GM20431 (cell line): ENCODE data around the gene LRIG2.

Experiments used
- in situ Hi-C: fragments of 300-500 bp; cut with MseI, MboI; formaldehyde crosslinking; loops from one replicate; pipeline ENCODE4 v1.15.0; 2020; ENCODE audit warnings: low sequenced_read_pairs; ENCODE audit not compliant: unreplicated experiment

The LRIG2 gene

GRCh38 chr1:113109908-113110554 is 37.0 kb downstream of the LRIG2 start:
- in situ Hi-C loops: no loop called here

DNA sequence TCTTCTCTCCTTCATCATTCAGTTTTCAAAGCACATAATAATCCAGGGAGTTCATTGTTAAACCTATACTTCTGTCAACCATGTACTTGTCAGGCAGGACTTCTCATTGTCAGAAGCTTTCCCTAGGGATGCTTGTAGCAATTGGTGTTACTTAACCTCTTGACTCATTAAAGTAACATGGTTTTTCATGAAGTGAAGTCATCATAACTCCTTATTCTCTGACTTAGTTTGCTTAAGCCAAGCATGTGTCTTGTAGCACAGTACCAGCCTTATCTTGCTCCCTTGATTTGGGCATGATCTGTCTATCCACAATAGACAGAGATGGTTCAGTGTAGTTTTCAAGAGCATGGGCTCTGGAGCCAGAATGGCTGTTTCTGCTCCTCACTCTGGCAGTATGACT is 45.3 kb downstream of the LRIG2 start:
- in situ Hi-C loops: no loop called here

- in situ Hi-C loops: no loop called here
Observed at GRCh38 chr1:113123737-113124136, 50.7 kb downstream of the LRIG2 start.

GRCh38 chr1:113124366-113124765 is 51.4 kb downstream of the LRIG2 start:
- in situ Hi-C loops: no loop called here

GRCh38 chr1:113125517-113125916 is 52.5 kb downstream of the LRIG2 start:
- in situ Hi-C loops: no loop called here

DNA sequence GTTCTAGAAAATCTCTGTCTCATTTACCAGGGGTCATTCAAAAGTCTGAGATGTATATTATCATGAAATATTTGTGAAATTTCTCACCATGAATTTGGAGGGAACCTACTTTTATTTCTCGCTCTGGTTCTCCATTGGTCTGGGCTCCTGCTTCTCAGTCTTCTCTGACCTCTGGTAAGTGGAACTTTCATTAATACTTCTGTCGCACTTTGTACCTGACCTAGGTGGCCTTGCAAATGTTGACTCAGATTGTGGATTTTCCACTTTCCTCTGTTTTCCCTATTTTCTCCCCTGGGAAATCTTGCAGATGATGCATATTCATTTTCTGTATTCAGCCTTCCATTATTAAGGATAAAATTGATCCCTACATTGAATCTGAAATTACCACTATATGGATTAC is 53.2 kb downstream of the LRIG2 start:
- in situ Hi-C loops: no loop called here

GRCh38 chr1:113128116-113128515 is 55.1 kb downstream of the LRIG2 start:
- in situ Hi-C loops: no loop called here

GRCh38 chr1:113129529-113130185 is 56.7 kb downstream of the LRIG2 start:
- in situ Hi-C loops: loop anchor here (10.0 kb wide), 1 partner anchor 555 kb away; no protein-coding TSS in a partner anchor

DNA sequence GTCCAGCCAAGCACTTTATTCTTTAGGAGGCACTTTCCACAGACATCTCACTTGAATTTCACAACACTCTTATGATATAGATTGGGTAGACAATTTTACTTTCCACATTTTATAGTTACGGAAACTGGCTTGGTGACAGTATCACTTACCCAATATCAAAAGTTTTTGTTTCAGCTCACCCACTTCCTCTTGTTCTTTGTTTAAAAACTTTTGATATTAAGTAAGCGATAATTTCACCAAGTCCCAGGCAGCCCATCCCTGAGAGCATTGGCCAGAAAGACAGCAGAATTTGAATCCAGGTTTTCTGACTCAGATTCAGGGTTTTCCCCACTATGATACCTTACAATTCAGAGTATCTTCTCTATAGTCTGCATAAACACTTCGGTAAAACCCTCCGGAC is 60.0 kb downstream of the LRIG2 start:
- in situ Hi-C loops: loop anchor here (10.0 kb wide), 1 partner anchor 552 kb away; no protein-coding TSS in a partner anchor

DNA sequence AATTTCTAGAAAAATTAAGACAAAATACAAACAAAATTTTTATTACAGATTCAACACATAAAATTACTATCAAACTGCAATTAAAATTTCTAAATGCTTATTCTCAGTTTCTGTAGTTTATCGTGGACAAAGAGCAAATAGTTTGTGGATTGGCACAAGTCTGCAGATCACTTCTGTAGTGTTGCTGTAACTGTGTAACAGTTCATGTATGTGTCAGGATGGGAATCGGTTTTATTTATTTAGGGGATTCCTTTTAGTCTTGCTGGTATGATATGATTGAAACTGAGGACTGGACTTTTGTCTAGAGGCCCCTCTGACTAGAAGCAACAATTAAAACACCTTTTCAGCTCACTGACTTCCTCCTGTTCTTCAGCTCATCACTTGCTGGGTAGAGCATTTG is 60.8 kb downstream of the LRIG2 start:
- in situ Hi-C loops: loop anchor here (10.0 kb wide), 1 partner anchor 551 kb away; no protein-coding TSS in a partner anchor

DNA sequence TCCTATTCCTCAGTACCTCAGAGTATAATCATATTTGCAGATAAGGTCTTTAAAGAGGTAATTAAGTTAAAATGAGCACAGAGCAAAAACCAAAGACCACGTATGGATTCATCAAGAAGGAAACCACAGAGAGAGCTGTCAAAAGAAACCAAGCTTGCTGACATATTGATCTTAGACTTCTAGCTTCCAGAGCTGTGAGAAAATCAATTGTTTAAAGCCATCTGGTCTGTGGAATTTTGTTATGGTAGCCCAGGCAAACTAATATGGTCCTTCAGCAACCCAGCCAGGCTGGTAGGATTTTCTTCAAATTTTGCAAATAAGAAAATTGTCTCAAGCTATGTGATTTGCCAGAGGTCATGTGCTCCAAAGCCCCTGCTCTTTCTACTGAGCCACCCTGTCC is 62.5 kb downstream of the LRIG2 start:
- in situ Hi-C loops: loop anchor here (10.0 kb wide), 1 partner anchor 549 kb away; no protein-coding TSS in a partner anchor

- in situ Hi-C loops: loop anchor here (10.0 kb wide), 1 partner anchor 548 kb away; no protein-coding TSS in a partner anchor
Observed at GRCh38 chr1:113136476-113136875, 63.5 kb downstream of the LRIG2 start.

- in situ Hi-C loops: loop anchor here (10.0 kb wide), 1 partner anchor 547 kb away; no protein-coding TSS in a partner anchor
Observed at GRCh38 chr1:113137563-113137962, 64.6 kb downstream of the LRIG2 start.

DNA sequence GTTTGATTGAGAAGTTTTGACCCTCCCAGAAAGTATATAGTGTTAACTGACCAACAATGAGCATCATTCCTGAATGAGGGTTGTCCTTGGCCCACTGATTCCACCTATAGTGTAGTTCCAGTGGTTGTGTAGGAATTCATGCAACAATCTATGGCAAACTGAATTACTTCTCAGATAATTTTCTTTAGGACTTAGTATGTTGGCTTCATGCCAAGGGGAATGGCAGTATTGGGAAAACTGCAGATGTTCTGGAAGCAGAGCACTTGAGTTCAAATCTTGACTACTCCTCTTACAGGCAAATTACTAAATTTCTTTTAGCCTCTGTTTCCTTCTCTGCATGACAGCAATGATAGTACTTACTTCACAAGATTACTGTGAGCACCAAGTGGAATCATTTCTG is 65.8 kb downstream of the LRIG2 start:
- in situ Hi-C loops: loop anchor here (10.0 kb wide), 1 partner anchor 546 kb away; no protein-coding TSS in a partner anchor

GRCh38 chr1:113140176-113140575 is 67.2 kb downstream of the LRIG2 start:
- in situ Hi-C loops: no loop called here

GRCh38 chr1:113140588-113141446 is 67.8 kb downstream of the LRIG2 start:
- in situ Hi-C loops: no loop called here

- in situ Hi-C loops: no loop called here
Observed at GRCh38 chr1:113141650-113142473, 68.9 kb downstream of the LRIG2 start.

- in situ Hi-C loops: no loop called here
Observed at GRCh38 chr1:113142791-113143190, 69.8 kb downstream of the LRIG2 start.

DNA sequence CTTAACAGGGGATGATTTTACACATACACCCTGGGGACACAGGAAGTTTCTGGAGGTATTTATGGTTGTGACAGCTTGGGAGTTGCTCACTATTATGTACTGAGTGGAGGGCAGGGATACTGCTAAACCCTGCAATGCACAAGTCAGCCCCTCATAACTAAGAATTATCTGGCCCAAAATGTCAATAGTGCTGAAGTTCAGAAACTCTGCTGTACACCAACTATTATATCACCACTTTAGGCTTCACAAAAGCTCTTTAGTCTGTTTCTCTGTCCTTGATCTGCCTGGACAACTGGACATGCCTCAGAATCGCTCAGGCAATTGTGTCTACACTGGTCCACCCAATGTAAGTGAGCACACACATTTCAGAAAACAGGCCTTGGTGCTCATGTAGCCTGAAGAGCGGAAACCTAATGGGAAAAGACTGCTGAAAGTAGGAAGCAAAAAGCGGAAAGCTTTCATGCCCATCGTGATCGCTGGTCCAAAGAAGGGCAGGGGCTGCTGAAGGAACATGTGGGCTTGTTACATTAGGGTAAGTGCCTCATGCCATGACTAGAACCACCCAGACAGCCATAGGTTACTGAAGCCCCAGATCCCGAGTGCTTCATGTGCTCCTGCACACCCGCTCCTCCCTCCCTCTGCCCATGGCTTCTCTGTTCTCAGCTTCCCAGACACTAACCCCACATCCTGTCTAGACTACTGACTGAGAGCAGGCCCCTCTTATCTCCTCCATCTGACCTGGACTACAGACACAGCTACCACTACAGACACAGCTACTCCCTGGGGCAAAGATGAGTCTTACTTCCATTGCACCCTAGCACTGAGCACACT is 73.5 kb downstream of the LRIG2 start:
- in situ Hi-C loops: no loop called here
